ENCODE data around the gene RSL1D1. TPM values are rescaled to one million over a fixed set of nuclear protein-coding genes. Genes with fewer than 3 reads are reported as not detected.

Gene RSL1D1
- total RNA-seq, 8 experiments from 2014 or later, result 89.3 to 243 (median 124) TPM

- peak in 3 of 8 experiments; percentile 29 to 73 (median 48) for ATAC-seq (replicated peaks in 6 of 8)
- Histone ChIP-seq H3K4me1 (replicated peaks in 1 of 2) (no peaks in the 10 kb centered on the region), H3K27ac (no peak overlapping the region), H3K4me3 (no peak overlapping the region)
- WGBS, 10 experiments, result 5 to 95% (median 65%) methylated on average over 1 to 3 of the region's 3 CpGs; no CpG with 5 or more reads in 1 of the 10 experiments
- in situ Hi-C loops (cut with MboI; ENCODE audit: low pct_unique_long_range_greater_than_20kb in 2 of 9, low sequenced_read_pairs in 9 of 9, unreplicated experiment in 9 of 9), result no loop called here
Observed at GRCh38 chr16:11870399-11870798, 19.1 kb upstream of the RSL1D1 start.

GRCh38 chr16:11869353-11870228 is 18.2 kb upstream of the RSL1D1 start:
- Histone ChIP-seq H3K4me3 (no peak overlapping the region), H3K4me1 (replicated peaks in 1 of 2) (no peaks in the 10 kb centered on the region), H3K27ac (no peak overlapping the region)
- no peak for ATAC-seq (replicated peaks in 6 of 8)
- in situ Hi-C loops (cut with MboI; ENCODE audit: low pct_unique_long_range_greater_than_20kb in 2 of 9, low sequenced_read_pairs in 9 of 9, unreplicated experiment in 9 of 9), result no loop called here
- WGBS, 10 experiments, result 79 to 100% (median 91%) methylated on average over 2 to 7 of the region's 8 CpGs; no CpG with 5 or more reads in 1 of the 10 experiments

- no peak for ATAC-seq (replicated peaks in 6 of 8)
- H3K4me1 ChIP-seq (replicated peaks in 1 of 2), result no peaks in the 10 kb centered on the region
- H3K4me3 ChIP-seq, result no peak overlapping the region
- in situ Hi-C loops (cut with MboI; ENCODE audit: low pct_unique_long_range_greater_than_20kb in 2 of 9, low sequenced_read_pairs in 9 of 9, unreplicated experiment in 9 of 9), result no loop called here
- WGBS, 10 experiments, result 80 to 100% (median 92%) methylated on average over 1 to 2 of the region's 2 CpGs; no CpG with 5 or more reads in 6 of the 10 experiments
- no peak overlapping the region for H3K27ac ChIP-seq
Observed at GRCh38 chr16:11868412-11868980, 17.2 kb upstream of the RSL1D1 start.

GRCh38 chr16:11862489-11862888 is 11.1 kb upstream of the RSL1D1 start:
- in situ Hi-C loops (cut with MboI; ENCODE audit: low pct_unique_long_range_greater_than_20kb in 2 of 9, low sequenced_read_pairs in 9 of 9, unreplicated experiment in 9 of 9), result no loop called here
- H3K4me3 ChIP-seq, result no peak overlapping the region
- WGBS, 10 experiments, result 14 to 100% (median 92%) methylated on average over 1 to 2 of the region's 2 CpGs; no CpG with 5 or more reads in 1 of the 10 experiments
- no peak for ATAC-seq (replicated peaks in 6 of 8)
- no peak overlapping the region for H3K27ac ChIP-seq
- no peaks in the 10 kb centered on the region for H3K4me1 ChIP-seq (replicated peaks in 1 of 2)

GRCh38 chr16:11857161-11857560 is 5.8 kb upstream of the RSL1D1 start:
- H3K4me3 ChIP-seq, result no peak overlapping the region
- H3K4me1 ChIP-seq (replicated peaks in 1 of 2), result peaks cover 3 to 5% of the 10 kb centered on the region in 2 donors
- ATAC-seq (replicated peaks in 6 of 8), result peak in 3 of 8 experiments; percentile 17 to 52 (median 27)
- in situ Hi-C loops (cut with MboI; ENCODE audit: low pct_unique_long_range_greater_than_20kb in 2 of 9, low sequenced_read_pairs in 9 of 9, unreplicated experiment in 9 of 9), result no loop called here
- WGBS, 10 experiments, result 71 to 100% (median 100%) methylated on average over 1 to 4 of the region's 4 CpGs; no CpG with 5 or more reads in 2 of the 10 experiments
- no peak overlapping the region for H3K27ac ChIP-seq

GRCh38 chr16:11852092-11852809 is 909 bp upstream of the RSL1D1 start:
- in situ Hi-C loops (cut with MboI; ENCODE audit: low pct_unique_long_range_greater_than_20kb in 2 of 9, low sequenced_read_pairs in 9 of 9, unreplicated experiment in 9 of 9), result no loop called here
- 20 to 95% (median 74%) methylated on average over 2 to 30 of the region's 33 CpGs; no CpG with 5 or more reads in 2 of the 10 experiments for WGBS, 10 experiments
- H3K4me3 ChIP-seq, result peak overlapping the region; percentile 60 to 97 (median 88)
- no peak for ATAC-seq (replicated peaks in 6 of 8)
- peaks cover 11% of the 10 kb centered on the region in 2 donors for H3K4me1 ChIP-seq (replicated peaks in 1 of 2)
- H3K27ac ChIP-seq, result peak overlapping the region; percentile 82 to 98

GRCh38 chr16:11848842-11849241 is 2.5 kb downstream of the RSL1D1 start:
- Histone ChIP-seq H3K4me3 (no peak overlapping the region), H3K27ac (no peak overlapping the region), H3K4me1 (replicated peaks in 1 of 2) (peaks cover 11% of the 10 kb centered on the region in 2 donors)
- ATAC-seq (replicated peaks in 6 of 8), result no peak
- WGBS, 10 experiments, result 87 to 100% (median 100%) methylated on average over 1 to 3 of the region's 3 CpGs; no CpG with 5 or more reads in 7 of the 10 experiments
- in situ Hi-C loops (cut with MboI; ENCODE audit: low pct_unique_long_range_greater_than_20kb in 2 of 9, low sequenced_read_pairs in 9 of 9, unreplicated experiment in 9 of 9), result no loop called here

- H3K27ac ChIP-seq, result no peak overlapping the region
- WGBS, 10 experiments, result 60 to 100% (median 100%) methylated on average over 1 to 3 of the region's 4 CpGs; no CpG with 5 or more reads in 3 of the 10 experiments
Observed at GRCh38 chr16:11844499-11844898, 6.8 kb downstream of the RSL1D1 start.

GRCh38 chr16:11843861-11844260 is 7.5 kb downstream of the RSL1D1 start:
- in situ Hi-C loops (cut with MboI; ENCODE audit: low pct_unique_long_range_greater_than_20kb in 2 of 9, low sequenced_read_pairs in 9 of 9, unreplicated experiment in 9 of 9), result no loop called here
- Histone ChIP-seq H3K4me1 (replicated peaks in 1 of 2) (no peaks in the 10 kb centered on the region), H3K4me3 (no peak overlapping the region), H3K27ac (no peak overlapping the region)
- ATAC-seq (replicated peaks in 6 of 8), result no peak
- 83 to 100% (median 99%) methylated on average over 1 to 5 of the region's 5 CpGs; no CpG with 5 or more reads in 2 of the 10 experiments for WGBS, 10 experiments

More at GRCh38 chr16:11844499-11844898, 6.8 kb downstream of the RSL1D1 start:
- in situ Hi-C loops (cut with MboI; ENCODE audit: low pct_unique_long_range_greater_than_20kb in 2 of 9, low sequenced_read_pairs in 9 of 9, unreplicated experiment in 9 of 9), result no loop called here
- ATAC-seq (replicated peaks in 6 of 8), result no peak
- Histone ChIP-seq H3K4me3 (no peak overlapping the region), H3K4me1 (replicated peaks in 1 of 2) (no peaks in the 10 kb centered on the region)

GRCh38 chr16:11843206-11843605 is 8.1 kb downstream of the RSL1D1 start:
- Histone ChIP-seq H3K4me3 (no peak overlapping the region), H3K4me1 (replicated peaks in 1 of 2) (no peaks in the 10 kb centered on the region), H3K27ac (no peak overlapping the region)
- ATAC-seq (replicated peaks in 6 of 8), result no peak
- in situ Hi-C loops (cut with MboI; ENCODE audit: low pct_unique_long_range_greater_than_20kb in 2 of 9, low sequenced_read_pairs in 9 of 9, unreplicated experiment in 9 of 9), result no loop called here
- WGBS, 10 experiments, result 80 to 100% (median 96%) methylated on average over 1 to 7 of the region's 11 CpGs; no CpG with 5 or more reads in 2 of the 10 experiments

- WGBS, 10 experiments, result 79 to 100% (median 98%) methylated on average over 1 to 7 of the region's 7 CpGs; no CpG with 5 or more reads in 1 of the 10 experiments
- H3K4me3 ChIP-seq, result no peak overlapping the region
- no peak for ATAC-seq (replicated peaks in 6 of 8)
- H3K27ac ChIP-seq, result no peak overlapping the region
- peaks cover 0 to 5% of the 10 kb centered on the region in 2 donors for H3K4me1 ChIP-seq (replicated peaks in 1 of 2)
- in situ Hi-C loops (cut with MboI; ENCODE audit: low pct_unique_long_range_greater_than_20kb in 2 of 9, low sequenced_read_pairs in 9 of 9, unreplicated experiment in 9 of 9), result no loop called here
Observed at GRCh38 chr16:11841026-11841425, 10.3 kb downstream of the RSL1D1 start.

GRCh38 chr16:11836650-11837244 is 14.6 kb downstream of the RSL1D1 start:
- ATAC-seq (replicated peaks in 6 of 8), result peak in 6 of 8 experiments; percentile 30 to 88 (median 62)
- H3K27ac ChIP-seq, result no peak overlapping the region
- in situ Hi-C loops (cut with MboI; ENCODE audit: low pct_unique_long_range_greater_than_20kb in 2 of 9, low sequenced_read_pairs in 9 of 9, unreplicated experiment in 9 of 9), result no loop called here
- H3K4me3 ChIP-seq, result no peak overlapping the region
- WGBS, 10 experiments, result 0 to 91% (median 65%) methylated on average over 1 to 7 of the region's 7 CpGs; no CpG with 5 or more reads in 2 of the 10 experiments
- peaks cover 0 to 5% of the 10 kb centered on the region in 2 donors for H3K4me1 ChIP-seq (replicated peaks in 1 of 2)
